Endothelial cell of umbilical vein (primary cell): ENCODE data around the gene CETN1. TPM values are rescaled to one million over a fixed set of nuclear protein-coding genes. Genes with fewer than 3 reads are reported as not detected.

Source experiments
- BruUV-seq: library from RNA; stranded (reverse); fragments of 400-500 nt; replicated peaks from 2 replicates; lab custom pipeline; 2021; lab: Mats Ljungman, UMichigan
- CTCF ChIA-PET: fragments of 300-600, 350-600 bp; sonication (Branson Sonifier 250); formaldehyde crosslinking; loops from one replicate; lab custom pipeline; 2021; ENCODE audit warnings: antibody characterized with exemption, inconsistent platforms; lab: Charles Lee
- POLR2A ChIA-PET: fragments of 300-600, 350-600 bp; sonication (Branson Sonifier 250); formaldehyde crosslinking; loops from one replicate; lab custom pipeline; 2021; ENCODE audit warnings: antibody characterized with exemption, inconsistent platforms; lab: Charles Lee
- DNase-seq: peaks from one replicate; pipeline ENCODE4 v3.0.0-alpha.2; 2011; ENCODE audit warnings: low read depth, low spot score
- FAIRE-seq: peaks from 2 replicates; lab custom pipeline; 2011; peaks lifted over from hg19 to GRCh38; lab: Jason Lieb, UNC
- H2AFZ ChIP-seq: 2 replicates; pipeline ENCODE4 v1.6.0; 2012; ENCODE audit warnings: low read depth, low read length, control low read depth, inconsistent platforms
- H3K27ac ChIP-seq: 2 replicates; pipeline ENCODE4 v1.5.1; 2011; ENCODE audit warnings: low read depth, mild to moderate bottlenecking, control low read depth, low read length, moderate library complexity; ENCODE audit not compliant: insufficient read depth
- H3K27me3 ChIP-seq, 2 experiments: 2 replicates each; pipeline versions ENCODE4 v1.6.0 to v1.6.1; 2011; ENCODE audit warnings: low read length in 2 of 2, mixed read lengths in 1 of 2; ENCODE audit not compliant: control insufficient read depth in 2 of 2, insufficient read depth in 2 of 2
- H3K36me3 ChIP-seq, 2 experiments: 2 replicates in 1 of 2; 3 replicates in 1 of 2; pipeline ENCODE4 v1.5.1; 2011; ENCODE audit warnings: low read length in 2 of 2, mild to moderate bottlenecking in 1 of 2, moderate library complexity in 1 of 2; ENCODE audit not compliant: control insufficient read depth in 2 of 2, insufficient read depth in 2 of 2; ENCODE audit errors: extremely low read depth in 1 of 2
- H3K4me1 ChIP-seq: 3 replicates; pipeline ENCODE4 v1.5.1; 2011; ENCODE audit warnings: mild to moderate bottlenecking, low read length; ENCODE audit not compliant: control insufficient read depth, insufficient read depth; ENCODE audit errors: extremely low read depth
- H3K4me2 ChIP-seq: 2 replicates; pipeline ENCODE4 v1.6.1; 2011; ENCODE audit warnings: low read length, control low read depth, mixed read lengths; ENCODE audit not compliant: insufficient read depth
- H3K4me3 ChIP-seq, 3 experiments: fragments of 200-600 bp in 1 of 3; sonication (generic), shearing (Covaris generic) in 1 of 3; replicated peaks in 1 of 3; 2 replicates each; pipeline ENCODE4 v1.5.1; 2011 to 2016; ENCODE audit warnings: control low read depth in 3 of 3, low read length in 3 of 3, mild to moderate bottlenecking in 2 of 3, inconsistent platforms in 1 of 3, low read depth in 1 of 3, moderate library complexity in 1 of 3; ENCODE audit not compliant: insufficient read depth in 1 of 3
- H3K79me2 ChIP-seq: 2 replicates; pipeline ENCODE4 v1.6.0; 2012; ENCODE audit warnings: low read length, inconsistent platforms; ENCODE audit not compliant: control insufficient read depth, insufficient read depth
- H3K9ac ChIP-seq: replicated peaks from 2 replicates; pipeline ENCODE3; 2011; ENCODE audit warnings: low read length, control low read depth; ENCODE audit not compliant: insufficient read depth; ENCODE audit errors: extremely low read depth
- H3K9me1 ChIP-seq: replicated peaks from 3 replicates; pipeline ENCODE4 v1.6.0; 2011; ENCODE audit warnings: mild to moderate bottlenecking, low read length; ENCODE audit not compliant: control insufficient read depth, insufficient read depth; ENCODE audit errors: extremely low read depth
- H3K9me3 ChIP-seq: replicated peaks from 2 replicates; pipeline ENCODE4 v1.5.1; 2012; ENCODE audit warnings: low read length, inconsistent platforms; ENCODE audit not compliant: control insufficient read depth, insufficient read depth
- H4K20me1 ChIP-seq: replicated peaks from 2 replicates; pipeline ENCODE3; 2011; ENCODE audit warnings: mild to moderate bottlenecking, low read length; ENCODE audit not compliant: control insufficient read depth, insufficient read depth; ENCODE audit errors: extremely low read depth
- EZH2 ChIP-seq: IDR thresholded peaks from 2 replicates; pipeline ENCODE4 v1.6.1; 2012; ENCODE audit warnings: borderline replicate concordance, low read depth, mild to moderate bottlenecking, moderate library complexity, low read length, inconsistent platforms; ENCODE audit not compliant: severe bottlenecking
- FOS ChIP-seq: IDR thresholded peaks from 2 replicates; pipeline ENCODE4 v1.6.1; 2011; ENCODE audit warnings: mild to moderate bottlenecking, low read length, moderate library complexity, borderline replicate concordance; ENCODE audit not compliant: insufficient read depth
- GATA2 ChIP-seq: IDR thresholded peaks from 2 replicates; pipeline ENCODE4 v1.7.0; 2011; ENCODE audit warnings: low read depth, mild to moderate bottlenecking, moderate library complexity, mixed read lengths, low read length; ENCODE audit not compliant: insufficient read length, insufficient read depth
- JUN ChIP-seq: IDR thresholded peaks from 2 replicates; pipeline ENCODE4 v1.6.1; 2011; ENCODE audit warnings: borderline replicate concordance, low read depth; ENCODE audit not compliant: insufficient read length, insufficient read depth
- MYC ChIP-seq: IDR thresholded peaks from one replicate; pipeline ENCODE4 v1.6.1; 2011; ENCODE audit warnings: mild to moderate bottlenecking, low read depth, low read length
- POLR2A ChIP-seq: IDR thresholded peaks from 2 replicates; pipeline ENCODE4 v1.6.1; 2012; ENCODE audit warnings: low read depth, mild to moderate bottlenecking, control low read depth, low read length
- POLR2AphosphoS5 ChIP-seq: IDR thresholded peaks from 2 replicates; pipeline ENCODE4 v1.6.1; 2012; ENCODE audit warnings: low read depth, mild to moderate bottlenecking, control low read depth, low read length, moderate library complexity; ENCODE audit not compliant: insufficient read depth
- dilution Hi-C: fragments of 300-500 bp; cut with MboI; formaldehyde crosslinking; loops from one replicate; pipeline ENCODE4 v1.15.0; 2019; ENCODE audit warnings: low sequenced_read_pairs; ENCODE audit not compliant: extremely low pct_ligation_motif_present
- intact Hi-C: fragments of 100-400 bp; cut with micrococcal nuclease; formaldehyde crosslinking; loops from one replicate; pipeline ENCODE4 v1.10.0; 2022
- polyA plus RNA-seq, 4 experiments: library from polyadenylated mRNA; depleted of rRNA in 3 of 4; stranded (reverse) in 3 of 4; unstranded in 1 of 4; fragments of >200 nt; gene quantifications; 2 replicates each; pipeline versions ENCODE4 v1.2.1 to v1.2.3, GENCODE V29; 2011 to 2012; ENCODE audit warnings: missing spikeins in 1 of 4
- total RNA-seq: library from RNA; stranded (reverse); gene quantifications from 2 replicates; pipeline ENCODE4 v1.2.3, GENCODE V29; 2021
- TF ChIP-seq, protein P1 (sequence below): IDR thresholded peaks from 2 replicates; pipeline ENCODE4 v1.6.1; 2011; ENCODE audit not compliant: insufficient read depth, insufficient read length
- TF ChIP-seq, protein P2 (sequence below), 2 donors: IDR thresholded peaks; 1 replicate in 1 of 2; 2 replicates in 1 of 2; pipeline ENCODE4 v1.5.1; 2011; ENCODE audit warnings: low read length in 2 of 2, mild to moderate bottlenecking in 2 of 2, moderate library complexity in 2 of 2, control low read depth in 1 of 2, inconsistent platforms in 1 of 2, low read depth in 1 of 2; ENCODE audit not compliant: insufficient read depth in 1 of 2; ENCODE audit errors: extremely low read depth in 1 of 2

The CETN1 gene
- total and polyA plus RNA-seq, 2 donors (not counting 3 experiments of a cell fraction or from before 2014, with no cell fraction given) = not detected

DNA sequence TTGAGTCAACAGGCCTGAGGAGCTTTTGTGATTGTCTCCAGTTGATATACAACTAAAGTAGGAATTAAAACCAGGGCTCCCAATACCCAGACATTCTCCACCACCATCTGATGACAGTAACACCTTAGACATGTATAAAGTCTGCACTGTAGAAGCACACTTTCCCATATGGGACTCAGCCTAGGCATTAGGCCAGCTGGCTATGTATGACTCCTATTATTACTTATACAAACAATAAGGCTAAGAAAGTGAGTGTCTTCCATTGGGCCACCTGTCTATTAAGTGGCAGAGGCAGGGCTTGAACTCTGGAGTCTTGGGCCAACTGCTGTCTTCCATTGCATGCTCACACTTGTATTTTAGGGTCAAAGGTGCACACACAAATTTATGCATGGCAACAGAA, 47.5 kb upstream of the CETN1 start:
- Histone ChIP-seq H3K79me2 (no peaks in the 10 kb centered on the region), H3K4me1 (peaks cover 4% of the 10 kb centered on the region), H3K9me3 (no peaks in the 10 kb centered on the region), H3K9ac (no peak overlapping the region), H3K4me2 (no peak overlapping the region), H3K9me1 (no peaks in the 10 kb centered on the region), H3K4me3 (no peak overlapping the region), H3K27ac (no peak overlapping the region), H4K20me1 (no peaks in the 10 kb centered on the region), H3K36me3 (no peaks in the 10 kb centered on the region), H2AFZ (no peak overlapping the region), H3K27me3 (no peaks in the 10 kb centered on the region)
- no peak for DNase-seq
- intact Hi-C loops = no loop called here
- dilution Hi-C loops = no loop called here
- TF ChIP-seq POLR2AphosphoS5 (no peak), GATA2 (no peak), EZH2 (no peak), JUN (no peak), POLR2A (no peak), FOS (no peak), MYC (no peak)
- TF ChIP-seq, protein P1, sequence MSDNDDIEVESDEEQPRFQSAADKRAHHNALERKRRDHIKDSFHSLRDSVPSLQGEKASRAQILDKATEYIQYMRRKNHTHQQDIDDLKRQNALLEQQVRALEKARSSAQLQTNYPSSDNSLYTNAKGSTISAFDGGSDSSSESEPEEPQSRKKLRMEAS = no peak
- TF ChIP-seq, protein P2, sequence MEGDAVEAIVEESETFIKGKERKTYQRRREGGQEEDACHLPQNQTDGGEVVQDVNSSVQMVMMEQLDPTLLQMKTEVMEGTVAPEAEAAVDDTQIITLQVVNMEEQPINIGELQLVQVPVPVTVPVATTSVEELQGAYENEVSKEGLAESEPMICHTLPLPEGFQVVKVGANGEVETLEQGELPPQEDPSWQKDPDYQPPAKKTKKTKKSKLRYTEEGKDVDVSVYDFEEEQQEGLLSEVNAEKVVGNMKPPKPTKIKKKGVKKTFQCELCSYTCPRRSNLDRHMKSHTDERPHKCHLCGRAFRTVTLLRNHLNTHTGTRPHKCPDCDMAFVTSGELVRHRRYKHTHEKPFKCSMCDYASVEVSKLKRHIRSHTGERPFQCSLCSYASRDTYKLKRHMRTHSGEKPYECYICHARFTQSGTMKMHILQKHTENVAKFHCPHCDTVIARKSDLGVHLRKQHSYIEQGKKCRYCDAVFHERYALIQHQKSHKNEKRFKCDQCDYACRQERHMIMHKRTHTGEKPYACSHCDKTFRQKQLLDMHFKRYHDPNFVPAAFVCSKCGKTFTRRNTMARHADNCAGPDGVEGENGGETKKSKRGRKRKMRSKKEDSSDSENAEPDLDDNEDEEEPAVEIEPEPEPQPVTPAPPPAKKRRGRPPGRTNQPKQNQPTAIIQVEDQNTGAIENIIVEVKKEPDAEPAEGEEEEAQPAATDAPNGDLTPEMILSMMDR (IDR thresholded peaks at IDR 0.05; ENCODE audit: extremely low read depth in 1 of 2, insufficient read depth in 1 of 2, low read depth in 1 of 2, low read length in 2 of 2) = no peak
- POLR2A ChIA-PET = no interaction called here
- no peak for FAIRE-seq
- CTCF ChIA-PET = no interaction called here
- BruUV-seq = no TSS peak
